D721Med (cell line): ENCODE measurements around the gene DPH5.
A peak's percentile ranks its signal among the peaks of the same experiment; 100 is the strongest.

Source experiments
- DNase-seq: peaks from one replicate; pipeline ENCODE4 v3.0.0; 2011; ENCODE audit warnings: low spot score; ENCODE audit not compliant: insufficient read length
- FAIRE-seq: peaks from 2 replicates; lab custom pipeline; 2011; peaks lifted over from hg19 to GRCh38; lab: Jason Lieb, UNC
- CTCF ChIP-seq: IDR thresholded peaks from 2 replicates; pipeline ENCODE4 v1.5.1; 2012; ENCODE audit warnings: mild to moderate bottlenecking, control low read depth; ENCODE audit not compliant: insufficient read depth; ENCODE audit errors: missing control alignments

The DPH5 gene

DNA sequence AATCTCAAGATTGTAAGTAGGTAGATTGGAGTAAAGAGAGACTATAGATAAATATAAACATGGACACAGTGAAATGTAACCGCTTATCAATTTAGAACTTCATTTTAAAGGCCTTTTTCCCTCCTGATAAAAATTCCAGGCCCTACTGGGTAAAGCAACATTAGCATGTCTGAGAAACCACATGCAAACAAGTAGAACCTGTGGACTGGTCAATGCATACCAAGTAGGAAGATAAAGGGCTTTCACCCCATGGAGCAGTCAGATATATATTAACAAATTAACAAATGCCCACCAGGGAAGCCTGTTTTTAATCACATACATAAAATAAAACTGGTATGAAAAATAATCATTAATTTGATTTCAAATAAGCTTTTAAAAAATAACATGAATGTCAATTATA lies 8.1 kb downstream of the DPH5 start:
- DNase-seq (no peak), FAIRE-seq (no peak)
- no peak for TF ChIP-seq CTCF

GRCh38 chr1:101013776-101014175 lies 11.8 kb downstream of the DPH5 start:
- no peak for TF ChIP-seq CTCF
- no peak for FAIRE-seq
- no peak for DNase-seq

GRCh38 chr1:101008229-101008834 lies 17.3 kb downstream of the DPH5 start:
- DNase-seq = no peak
- no peak for TF ChIP-seq CTCF
- no peak for FAIRE-seq

- FAIRE-seq (peak; percentile 51), DNase-seq (no peak)
- TF ChIP-seq CTCF = no peak
These were observed 19.0 kb downstream of the DPH5 start for GRCh38 chr1:101006553-101006952.

GRCh38 chr1:101005871-101006270 lies 19.7 kb downstream of the DPH5 start:
- TF ChIP-seq CTCF = no peak
- FAIRE-seq (no peak), DNase-seq (no peak)

DNA sequence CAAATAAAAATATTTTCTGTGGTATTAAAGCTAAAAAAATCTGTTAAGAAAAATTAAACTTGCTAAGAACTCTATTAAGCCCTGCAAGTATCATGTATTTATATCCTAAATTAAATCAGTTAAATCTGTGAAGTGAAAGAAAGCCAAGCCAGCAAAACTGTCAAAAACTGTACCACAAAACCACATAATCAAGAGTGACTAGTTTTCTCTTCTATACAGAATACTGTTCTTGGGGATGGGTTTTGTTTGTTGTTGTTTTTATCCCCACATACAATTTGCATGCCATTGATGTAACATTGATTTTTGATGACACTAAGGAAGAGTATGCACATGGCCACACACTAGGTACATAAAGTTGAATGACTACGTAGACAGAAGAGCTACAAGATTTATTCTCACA lies 20.4 kb downstream of the DPH5 start:
- FAIRE-seq = no peak
- no peak for DNase-seq
- TF ChIP-seq CTCF = no peak

GRCh38 chr1:101004670-101005069 lies 20.9 kb downstream of the DPH5 start:
- FAIRE-seq = no peak
- DNase-seq = no peak

More at GRCh38 chr1:101004670-101005069, 20.9 kb downstream of the DPH5 start:
- no peak for TF ChIP-seq CTCF
